Mucosa of descending colon (tissue), 3 donors: ENCODE measurements around the gene PAPPA2. TPM values are rescaled to one million over a fixed set of nuclear protein-coding genes. Genes with fewer than 3 reads are reported as not detected.

Experiments
- ATAC-seq: fragments of 200-7000 bp; cut with Tn5 transposase; one replicate; pipeline ENCODE4 v1.9.1; 2020; ENCODE audit warnings: mild to moderate bottlenecking, moderate library complexity
- DNase-seq, 3 donors: peaks; one replicate each; pipeline ENCODE4 v3.0.0-alpha.2; 2020
- H3K36me3 ChIP-seq: fragments of 200-600 bp; one replicate; pipeline ENCODE4 v1.8.0; 2021; ENCODE audit warnings: low read depth, mild to moderate bottlenecking
- H3K4me1 ChIP-seq: fragments of 200-600 bp; one replicate; pipeline ENCODE4 v1.8.0; 2021; ENCODE audit warnings: low read depth, mild to moderate bottlenecking
- H3K4me3 ChIP-seq: fragments of 200-600 bp; one replicate; pipeline ENCODE4 v1.8.0; 2021; ENCODE audit warnings: mild to moderate bottlenecking
- H3K9me3 ChIP-seq: fragments of 200-600 bp; one replicate; pipeline ENCODE4 v1.8.0; 2021; ENCODE audit warnings: mild to moderate bottlenecking
- CTCF ChIP-seq: fragments of 200-600 bp; IDR thresholded peaks from one replicate; pipeline ENCODE4 v1.8.0; 2022; ENCODE audit warnings: antibody characterized with exemption, mild to moderate bottlenecking
- intact Hi-C, 2 donors: fragments of 100-400 bp; cut with DNase I in 1 of 2; cut with micrococcal nuclease in 1 of 2; formaldehyde crosslinking; loops; one replicate each; pipeline versions ENCODE4 v1.11.0 to v1.11.1; 2022; cut with DNase I, micrococcal nuclease
- total RNA-seq, 3 donors: library from RNA; stranded (reverse); fragmentation: NEBNext Ultra II Directional in 2 of 3; extraction: Animal tissue kit (Norgen Biotek cat#: 25700) in 2 of 3; gene quantifications; one replicate each; pipeline versions ENCODE4 v1.2.1 to v1.2.4, GENCODE V29; 2021 to 2023
- donor health status: DM: no; HTN: no; CAD: no; lungs with moderate emphysema.
- donor health status: DM: no; HTN: no; CAD: no.
- donor health status: DM: no; HTN: yes; CAD: no.

The PAPPA2 gene
- total RNA-seq, 3 donors from 2014 or later, result 1.0 to 5.1 (median 1.1) TPM

- Histone ChIP-seq H3K4me3 (no peak overlapping the region), H3K9me3 (no peaks in the 10 kb centered on the region), H3K36me3 (no peaks in the 10 kb centered on the region), H3K4me1 (no peaks in the 10 kb centered on the region)
- TF ChIP-seq CTCF, result no peak
- DNase-seq (no peak), ATAC-seq (no peak)
- intact Hi-C loops, result no loop called here
Measured at GRCh38 chr1:176785056-176785455, 322.1 kb downstream of the PAPPA2 start.

GRCh38 chr1:176785791-176786190 is 322.8 kb downstream of the PAPPA2 start:
- no peak for TF ChIP-seq CTCF
- no peaks in the 10 kb centered on the region for H3K4me1 ChIP-seq
- no peaks in the 10 kb centered on the region for H3K9me3 ChIP-seq
- ATAC-seq (no peak), DNase-seq (no peak)
- intact Hi-C loops, result no loop called here
- H3K4me3 ChIP-seq, result no peak overlapping the region
- no peaks in the 10 kb centered on the region for H3K36me3 ChIP-seq

GRCh38 chr1:176786274-176786673 is 323.3 kb downstream of the PAPPA2 start:
- H3K9me3 ChIP-seq, result no peaks in the 10 kb centered on the region
- ATAC-seq, result no peak
- no peaks in the 10 kb centered on the region for H3K36me3 ChIP-seq
- no peak for DNase-seq
- H3K4me1 ChIP-seq, result no peaks in the 10 kb centered on the region
- no peak overlapping the region for H3K4me3 ChIP-seq
- no peak for TF ChIP-seq CTCF
- intact Hi-C loops, result no loop called here

GRCh38 chr1:176789571-176790090 is 326.7 kb downstream of the PAPPA2 start:
- Histone ChIP-seq H3K4me1 (no peaks in the 10 kb centered on the region), H3K36me3 (no peaks in the 10 kb centered on the region), H3K9me3 (no peaks in the 10 kb centered on the region), H3K4me3 (no peak overlapping the region)
- TF ChIP-seq CTCF, result no peak
- no peak for ATAC-seq
- intact Hi-C loops, result no loop called here
- DNase-seq, result no peak

GRCh38 chr1:176790786-176791185 is 327.8 kb downstream of the PAPPA2 start:
- H3K4me1 ChIP-seq, result no peaks in the 10 kb centered on the region
- intact Hi-C loops, result no loop called here
- no peaks in the 10 kb centered on the region for H3K36me3 ChIP-seq
- no peak for DNase-seq
- TF ChIP-seq CTCF, result no peak
- ATAC-seq, result no peak
- no peak overlapping the region for H3K4me3 ChIP-seq
- H3K9me3 ChIP-seq, result no peaks in the 10 kb centered on the region

- Histone ChIP-seq H3K36me3 (no peaks in the 10 kb centered on the region), H3K9me3 (no peaks in the 10 kb centered on the region), H3K4me1 (no peaks in the 10 kb centered on the region), H3K4me3 (no peak overlapping the region)
- ATAC-seq (no peak), DNase-seq (no peak)
- intact Hi-C loops, result no loop called here
- TF ChIP-seq CTCF, result no peak
Measured at GRCh38 chr1:176791906-176792305, 328.9 kb downstream of the PAPPA2 start.
